IMR-90 (cell line): Measurements from ENCODE around the gene FATE1.

Experiments
- BHLHE40 ChIP-seq: fragments of 150-350 bp; IDR thresholded peaks from 2 replicates; pipeline ENCODE4 v1.6.1; 2016; ENCODE audit warnings: mild to moderate bottlenecking, low read depth, low read length
- CEBPB ChIP-seq: IDR thresholded peaks from 2 replicates; pipeline ENCODE4 v1.6.1; 2012; ENCODE audit warnings: low read depth, low read length, improper control_type of control experiment
- CHD1 ChIP-seq: IDR thresholded peaks from 2 replicates; pipeline ENCODE4 v1.6.1; 2012; ENCODE audit warnings: low read depth, low read length, improper control_type of control experiment
- CTCF ChIP-seq: conservative IDR thresholded peaks from 2 replicates; pipeline ENCODE4 v1.5.1; 2012; ENCODE audit warnings: mild to moderate bottlenecking, low read depth, low read length, improper control_type of control experiment
- ELK1 ChIP-seq: fragments of 150-350 bp; IDR thresholded peaks from 2 replicates; pipeline ENCODE4 v1.6.1; 2016; ENCODE audit warnings: low read depth, mild to moderate bottlenecking, low read length, moderate library complexity, borderline replicate concordance
- FOS ChIP-seq: fragments of 150-350 bp; IDR thresholded peaks from 2 replicates; pipeline ENCODE4 v1.6.1; 2016; ENCODE audit warnings: low read depth, low read length
- MAFK ChIP-seq: IDR thresholded peaks from 2 replicates; pipeline ENCODE4 v1.6.1; 2012; ENCODE audit warnings: low read depth, low read length, improper control_type of control experiment
- MXI1 ChIP-seq: IDR thresholded peaks from 2 replicates; pipeline ENCODE4 v1.6.1; 2012; ENCODE audit warnings: low read depth, mild to moderate bottlenecking, low read length, moderate library complexity, borderline replicate concordance
- NFE2L2 ChIP-seq: fragments of 150-350 bp; IDR thresholded peaks from 2 replicates; pipeline ENCODE4 v1.6.1; 2016; ENCODE audit warnings: low read depth, mild to moderate bottlenecking, low read length
- POLR2A ChIP-seq: IDR thresholded peaks from 2 replicates; pipeline ENCODE4 v1.6.1; 2012; ENCODE audit warnings: mild to moderate bottlenecking, low read depth, low read length
- RAD21 ChIP-seq: IDR thresholded peaks from 2 replicates; pipeline ENCODE4 v1.6.1; 2012; ENCODE audit warnings: low read length, improper control_type of control experiment
- RFX5 ChIP-seq: IDR thresholded peaks from 2 replicates; pipeline ENCODE4 v1.8.0; 2012; ENCODE audit warnings: low read depth, mild to moderate bottlenecking, low read length, moderate library complexity
- SMC3 ChIP-seq: fragments of 150-350 bp; IDR thresholded peaks from 2 replicates; pipeline ENCODE4 v1.6.1; 2016; ENCODE audit warnings: low read depth, mild to moderate bottlenecking, antibody characterized with exemption, low read length, moderate library complexity
- USF2 ChIP-seq: fragments of 150-350 bp; IDR thresholded peaks from 2 replicates; pipeline ENCODE4 v1.6.1; 2017; ENCODE audit warnings: mild to moderate bottlenecking, antibody characterized with exemption, low read length, low read depth

- TF ChIP-seq CTCF (no peak), POLR2A (no peak), ELK1 (no peak), SMC3 (no peak), NFE2L2 (no peak), MAFK (no peak), CHD1 (no peak), USF2 (no peak), RAD21 (no peak), MXI1 (no peak), CEBPB (no peak), RFX5 (no peak), FOS (no peak), BHLHE40 (no peak)
Observed at GRCh38 chrX:151679798-151680402, 35.9 kb upstream of the FATE1 start.
